ENCODE data around the gene TRAF6.
"Not testable (repeated sequence)": the region's sequence is repeated elsewhere in the genome, so short reads cannot be mapped to it uniquely, and the experiment has no call there.

- not testable (repeated sequence) for TF ChIP-seq CTCF, POLR2A (IDR thresholded peaks at IDR 0.05)
Observed at GRCh38 chr11:36511062-36511461, 990 bp upstream of the TRAF6 start.

Measured in suprapubic skin (tissue), 3 donors.